ENCODE data around the gene PADI3. TPM values are rescaled to one million over a fixed set of nuclear protein-coding genes. Genes with fewer than 3 reads are reported as not detected.

Gene PADI3
- total and polyA plus RNA-seq, 2 of the 8 experiments (the other 6 are each of a cell fraction or from before 2014, with no cell fraction given), result 0.37 to 0.94 TPM

DNA sequence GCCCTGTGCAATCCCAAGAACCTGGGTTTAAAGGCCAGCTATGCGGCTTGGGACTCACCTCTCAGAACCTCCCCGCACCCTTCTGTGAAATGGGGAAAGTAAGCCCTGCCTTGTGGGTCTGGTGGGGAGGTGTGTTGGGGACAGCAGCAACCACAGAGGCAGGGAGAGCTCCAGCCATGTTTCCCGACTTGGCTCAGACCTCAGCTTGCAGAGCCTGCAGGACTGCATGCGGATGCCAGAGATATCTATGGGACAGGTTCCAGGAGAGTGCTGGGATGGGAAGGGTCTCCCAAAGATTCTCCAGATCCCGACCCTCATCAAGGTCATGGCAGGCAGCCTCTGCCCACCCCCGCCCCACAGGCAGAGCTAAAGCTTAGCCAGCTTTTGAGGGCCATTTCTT is 23.8 kb upstream of the PADI3 start:
- WGBS, 2 experiments (ENCODE audit: extremely low coverage in 1 of 2, insufficient coverage in 1 of 2, insufficient read length in 1 of 2, insufficient replicate concordance in 2 of 2, low coverage in 1 of 2, low lambda C conversion rate in 2 of 2, missing lambda C conversion rate in 1 of 2), result 84% methylated on average over 5 of the region's 6 CpGs; no CpG with 5 or more reads in 1 of the 2 experiments
- H3K4ac ChIP-seq (replicated peaks; ENCODE audit: insufficient read length, low read depth, low read length), result no peak overlapping the region
- no peak for FAIRE-seq
- DNase-seq (ENCODE audit: low read depth in 1 of 2, low spot score in 2 of 2), result no peak
- TF ChIP-seq SAP30 (IDR thresholded peaks at IDR 0.05; ENCODE audit: insufficient read depth, insufficient replicate concordance, low read length) (no peak), KDM4A (IDR thresholded peaks at IDR 0.05; ENCODE audit: low read depth, low read length, severe bottlenecking) (no peak), HDAC6 (IDR thresholded peaks at IDR 0.05; ENCODE audit: low read depth, low read length) (no peak), RNF2 (IDR thresholded peaks at IDR 0.05; ENCODE audit: borderline replicate concordance, low read depth, low read length, missing control alignments, poor library complexity, severe bottlenecking) (no peak), ZNF274 (IDR thresholded peaks at IDR 0.05; ENCODE audit: borderline replicate concordance, extremely low read depth, low read length) (no peak), RBBP5 (IDR thresholded peaks at IDR 0.05; ENCODE audit: borderline replicate concordance, low read depth, low read length) (no peak), JUN (IDR thresholded peaks at IDR 0.05; ENCODE audit: low read depth, low read length) (no peak), TEAD4 (IDR thresholded peaks at IDR 0.05; ENCODE audit: low read depth, low read length) (no peak), TBP (IDR thresholded peaks at IDR 0.05; ENCODE audit: low read depth, low read length) (no peak), KDM5A (IDR thresholded peaks at IDR 0.05; ENCODE audit: low read length) (no peak)
- TF ChIP-seq, protein P1, sequence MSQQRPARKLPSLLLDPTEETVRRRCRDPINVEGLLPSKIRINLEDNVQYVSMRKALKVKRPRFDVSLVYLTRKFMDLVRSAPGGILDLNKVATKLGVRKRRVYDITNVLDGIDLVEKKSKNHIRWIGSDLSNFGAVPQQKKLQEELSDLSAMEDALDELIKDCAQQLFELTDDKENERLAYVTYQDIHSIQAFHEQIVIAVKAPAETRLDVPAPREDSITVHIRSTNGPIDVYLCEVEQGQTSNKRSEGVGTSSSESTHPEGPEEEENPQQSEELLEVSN (IDR thresholded peaks at IDR 0.05), result no peak
- TF ChIP-seq, protein P2, sequence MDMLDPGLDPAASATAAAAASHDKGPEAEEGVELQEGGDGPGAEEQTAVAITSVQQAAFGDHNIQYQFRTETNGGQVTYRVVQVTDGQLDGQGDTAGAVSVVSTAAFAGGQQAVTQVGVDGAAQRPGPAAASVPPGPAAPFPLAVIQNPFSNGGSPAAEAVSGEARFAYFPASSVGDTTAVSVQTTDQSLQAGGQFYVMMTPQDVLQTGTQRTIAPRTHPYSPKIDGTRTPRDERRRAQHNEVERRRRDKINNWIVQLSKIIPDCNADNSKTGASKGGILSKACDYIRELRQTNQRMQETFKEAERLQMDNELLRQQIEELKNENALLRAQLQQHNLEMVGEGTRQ (IDR thresholded peaks at IDR 0.05; ENCODE audit: low read length), result no peak
- no peak overlapping the region for H3K4me2 ChIP-seq (ENCODE audit: insufficient read depth in 1 of 2, low read depth in 2 of 2, low read length in 2 of 2)
- H3K23me2 ChIP-seq (ENCODE audit: low read depth, low read length), result no peaks in the 10 kb centered on the region
- no peaks in the 10 kb centered on the region for H3K4me1 ChIP-seq (replicated peaks in 1 of 4; ENCODE audit: control insufficient read depth in 3 of 4, insufficient read depth in 4 of 4, low read length in 3 of 4)
- no peak overlapping the region for H2BK120ac ChIP-seq (replicated peaks; ENCODE audit: low read depth, low read length)
- H4K20me1 ChIP-seq (replicated peaks in 1 of 2; ENCODE audit: control insufficient read depth in 1 of 2, insufficient read depth in 2 of 2, low read length in 2 of 2), result no peaks in the 10 kb centered on the region
- H2AK5ac ChIP-seq (ENCODE audit: low read depth, low read length), result no peak overlapping the region; the same call in 1 of the 2 replicates
- H3K79me2 ChIP-seq (ENCODE audit: control insufficient read depth in 1 of 2, insufficient read depth in 2 of 2, low read length in 2 of 2), result no peaks in the 10 kb centered on the region
- no peak overlapping the region for H4K5ac ChIP-seq (ENCODE audit: insufficient read length, low read depth, low read length)
- H2BK20ac ChIP-seq (ENCODE audit: low read length), result no peak overlapping the region
- H3K9ac ChIP-seq (replicated peaks in 1 of 4; ENCODE audit: extremely low read depth in 1 of 4, low read depth in 3 of 4, low read length in 3 of 4), result no peak overlapping the region
- H3K14ac ChIP-seq (ENCODE audit: insufficient read length), result no peak overlapping the region
- no peak overlapping the region for H3K27ac ChIP-seq (ENCODE audit: low read depth, low read length)
- H2BK5ac ChIP-seq (ENCODE audit: low read depth, low read length), result no peak overlapping the region
- H3K79me1 ChIP-seq (ENCODE audit: low read depth, low read length), result no peaks in the 10 kb centered on the region
- no peak overlapping the region for H2AFZ ChIP-seq (ENCODE audit: low read length)
- no peak overlapping the region for H4K91ac ChIP-seq (replicated peaks; ENCODE audit: insufficient read length, low read length)
- no peaks in the 10 kb centered on the region; a peak in 1 of 7 replicates for H3K27me3 ChIP-seq (replicated peaks in 1 of 4; ENCODE audit: control insufficient read depth in 3 of 4, extremely low read depth in 1 of 4, insufficient read depth in 3 of 4, low read length in 3 of 4)
- ChIA-PET CTCF (ENCODE audit: partially characterized antibody) (interaction anchor here (0.6 to 4.2 kb wide), 6 partner anchors 12 to 330 kb away, joined by 3 to 23 read pairs (median 4); no protein-coding TSS in a partner anchor), POLR2A (ENCODE audit: partially characterized antibody) (interaction anchor here (1.2 kb wide), 1 partner anchor 9 kb away, joined by 4 read pairs; no protein-coding TSS in a partner anchor)
- no peak overlapping the region; the same call in 1 of the 2 replicates for H4K8ac ChIP-seq (ENCODE audit: extremely low read depth, insufficient read depth, low read length)
- no peak overlapping the region for H3K23ac ChIP-seq (ENCODE audit: insufficient read length)
- no peak overlapping the region for H3K18ac ChIP-seq (ENCODE audit: extremely low read depth, low read length)
- H2BK12ac ChIP-seq (ENCODE audit: low read depth, low read length), result 0 out of 2 replicates have a peak overlapping the region, but pooled peaks have one; percentile 9
- H2BK15ac ChIP-seq (ENCODE audit: low read length), result no peak overlapping the region
- H3K9me3 ChIP-seq (ENCODE audit: insufficient read depth in 2 of 2, low read depth in 1 of 2, low read length in 1 of 2), result no peaks in the 10 kb centered on the region
- no peak overlapping the region for H3K56ac ChIP-seq (replicated peaks; ENCODE audit: insufficient read length, low read depth, low read length)
- no peaks in the 10 kb centered on the region for H3K36me3 ChIP-seq (ENCODE audit: control insufficient read depth in 2 of 4, insufficient read depth in 4 of 4, low read length in 3 of 4)
- no peak overlapping the region for H3K4me3 ChIP-seq (ENCODE audit: extremely low read depth in 1 of 4, insufficient read depth in 2 of 4, low read depth in 3 of 4, low read length in 4 of 4)

Data from H1 (cell line).